ENCODE data around the gene CTIF. TPM values are rescaled to one million over a fixed set of nuclear protein-coding genes. Genes with fewer than 3 reads are reported as not detected.

CTIF gene
- total RNA-seq, 2 experiments from 2014 or later, result 0.06 to 0.38 TPM

GRCh38 chr18:48724442-48724841 lies 185.6 kb downstream of the CTIF start:
- no TSS peak for BruUV-seq (replicated peaks)
- DNase-seq (ENCODE audit: low spot score), result no peak

GRCh38 chr18:48724939-48725338 lies 186.1 kb downstream of the CTIF start:
- TF ChIP-seq EZH2phosphoT487 (IDR thresholded peaks at IDR 0.05; ENCODE audit: borderline replicate concordance, low read depth, low read length) (no peak), CTCF (conservative IDR thresholded peaks at IDR 0.05; ENCODE audit: low read length) (no peak)
- BruUV-seq (replicated peaks), result no TSS peak
- no peaks in the 10 kb centered on the region for H3K79me2 ChIP-seq (ENCODE audit: insufficient read depth, low read depth, low read length)
- H3K9me3 ChIP-seq (ENCODE audit: low read length), result no peaks in the 10 kb centered on the region
- no peak overlapping the region for H2AFZ ChIP-seq (ENCODE audit: low read length)
- DNase-seq (ENCODE audit: low spot score), result no peak
- H4K20me1 ChIP-seq (ENCODE audit: insufficient read depth, low read length), result no peaks in the 10 kb centered on the region
- no peak overlapping the region for H3K4me3 ChIP-seq (ENCODE audit: low read depth, low read length, poor library complexity, severe bottlenecking)
- H3K9me2 ChIP-seq (ENCODE audit: insufficient read depth, low read length), result no peaks in the 10 kb centered on the region
- POLR2A ChIA-PET, result no interaction called here
- no peaks in the 10 kb centered on the region for H3K4me1 ChIP-seq (ENCODE audit: insufficient read depth, low read length, poor library complexity, severe bottlenecking)
- no peaks in the 10 kb centered on the region for H3K36me3 ChIP-seq (ENCODE audit: insufficient read depth, low read length)
- no peak overlapping the region for H3K27ac ChIP-seq (ENCODE audit: low read depth, low read length, poor library complexity, severe bottlenecking)
- H3K4me2 ChIP-seq (ENCODE audit: low read length), result no peak overlapping the region
- intact Hi-C loops (cut with micrococcal nuclease; ENCODE audit: unreplicated experiment), result no loop called here
- CTCF ChIA-PET (ENCODE audit: unreplicated experiment), result no interaction called here

More at GRCh38 chr18:48724442-48724841, 185.6 kb downstream of the CTIF start:
- CTCF ChIA-PET (ENCODE audit: unreplicated experiment), result no interaction called here
- no peak overlapping the region for H3K4me2 ChIP-seq (ENCODE audit: low read length)
- no peak overlapping the region for H3K27ac ChIP-seq (ENCODE audit: low read depth, low read length, poor library complexity, severe bottlenecking)
- H3K79me2 ChIP-seq (ENCODE audit: insufficient read depth, low read depth, low read length), result no peaks in the 10 kb centered on the region
- H3K4me1 ChIP-seq (ENCODE audit: insufficient read depth, low read length, poor library complexity, severe bottlenecking), result no peaks in the 10 kb centered on the region
- no peaks in the 10 kb centered on the region for H3K36me3 ChIP-seq (ENCODE audit: insufficient read depth, low read length)
- no peaks in the 10 kb centered on the region for H4K20me1 ChIP-seq (ENCODE audit: insufficient read depth, low read length)
- no peak overlapping the region for H3K4me3 ChIP-seq (ENCODE audit: low read depth, low read length, poor library complexity, severe bottlenecking)
- TF ChIP-seq EZH2phosphoT487 (IDR thresholded peaks at IDR 0.05; ENCODE audit: borderline replicate concordance, low read depth, low read length) (no peak), CTCF (conservative IDR thresholded peaks at IDR 0.05; ENCODE audit: low read length) (no peak)
- no peak overlapping the region for H2AFZ ChIP-seq (ENCODE audit: low read length)
- no peaks in the 10 kb centered on the region for H3K9me2 ChIP-seq (ENCODE audit: insufficient read depth, low read length)
- POLR2A ChIA-PET, result no interaction called here
- H3K9me3 ChIP-seq (ENCODE audit: low read length), result no peaks in the 10 kb centered on the region
- intact Hi-C loops (cut with micrococcal nuclease; ENCODE audit: unreplicated experiment), result no loop called here

- Histone ChIP-seq H3K27ac (ENCODE audit: low read depth, low read length, poor library complexity, severe bottlenecking) (no peak overlapping the region), H3K4me2 (ENCODE audit: low read length) (no peak overlapping the region), H4K20me1 (ENCODE audit: insufficient read depth, low read length) (no peaks in the 10 kb centered on the region), H3K4me3 (ENCODE audit: low read depth, low read length, poor library complexity, severe bottlenecking) (no peak overlapping the region), H3K4me1 (ENCODE audit: insufficient read depth, low read length, poor library complexity, severe bottlenecking) (no peaks in the 10 kb centered on the region), H3K9me2 (ENCODE audit: insufficient read depth, low read length) (no peaks in the 10 kb centered on the region), H3K36me3 (ENCODE audit: insufficient read depth, low read length) (no peaks in the 10 kb centered on the region), H3K79me2 (ENCODE audit: insufficient read depth, low read depth, low read length) (no peaks in the 10 kb centered on the region), H2AFZ (ENCODE audit: low read length) (no peak overlapping the region), H3K9me3 (ENCODE audit: low read length) (no peaks in the 10 kb centered on the region)
- TF ChIP-seq CTCF (conservative IDR thresholded peaks at IDR 0.05; ENCODE audit: low read length), result no peak
- no peak for TF ChIP-seq EZH2phosphoT487 (IDR thresholded peaks at IDR 0.05; ENCODE audit: borderline replicate concordance, low read depth, low read length)
- ChIA-PET CTCF (ENCODE audit: unreplicated experiment) (no interaction called here), POLR2A (no interaction called here)
- intact Hi-C loops (cut with micrococcal nuclease; ENCODE audit: unreplicated experiment), result no loop called here
- no TSS peak for BruUV-seq (replicated peaks)
- no peak for DNase-seq (ENCODE audit: low spot score)
These were observed 186.7 kb downstream of the CTIF start for GRCh38 chr18:48725562-48725961.

Measured in OCI-LY7 (cell line).